T-cell (primary cell): ENCODE measurements around the gene AP2A2. TPM values are rescaled to one million over a fixed set of nuclear protein-coding genes. Genes with fewer than 3 reads are reported as not detected.

Experiments used
- ATAC-seq, 4 experiments: fragments of 200-7000 bp in 3 of 4; fragments of 150-1000 bp in 1 of 4; cut with Tn5 transposase; replicated peaks in 1 of 4; 1 replicate in 3 of 4; 2 replicates in 1 of 4; pipeline ENCODE4 v1.10.0; 2021; ENCODE audit warnings: moderate library complexity in 3 of 4, mild to moderate bottlenecking in 2 of 4, moderate number of reproducible peaks in 1 of 4
- CTCF ChIA-PET, 2 donors: fragments of 300-600 bp; sonication (Branson Sonifier 250); formaldehyde crosslinking; loops; one replicate each; lab custom pipeline; 2022; ENCODE audit warnings: antibody characterized with exemption in 2 of 2; lab: Charles Lee
- POLR2A ChIA-PET, 2 donors: fragments of 300-600 bp; sonication (Branson Sonifier 250); formaldehyde crosslinking; loops; one replicate each; lab custom pipeline; 2022; ENCODE audit warnings: antibody characterized with exemption in 2 of 2; lab: Charles Lee
- DNase-seq, 35 experiments: peaks; one replicate each; pipeline versions ENCODE4 v3.0.0 to v3.0.0-alpha.2; 2013 to 2023
- H3K27ac ChIP-seq: one replicate; pipeline ENCODE4 v1.5.1; 2013; ENCODE audit warnings: low read length
- H3K27me3 ChIP-seq, 2 experiments: replicated peaks in 1 of 2; 1 replicate in 1 of 2; 2 replicates in 1 of 2; pipeline versions ENCODE4 v1.6.1 to v1.7.0; 2013; ENCODE audit warnings: low read length in 1 of 2, mixed read lengths in 1 of 2; ENCODE audit not compliant: control insufficient read depth in 2 of 2, insufficient read depth in 2 of 2; ENCODE audit errors: extremely low read depth in 1 of 2
- H3K36me3 ChIP-seq, 2 donors: 1 replicate in 1 of 2; 2 replicates in 1 of 2; pipeline versions ENCODE4 v1.6.1 to v1.7.0; 2013; ENCODE audit warnings: low read length in 1 of 2; ENCODE audit not compliant: control insufficient read depth in 2 of 2, insufficient read depth in 1 of 2; ENCODE audit errors: extremely low read depth in 1 of 2
- H3K4me1 ChIP-seq, 2 experiments: 1 replicate in 1 of 2; 2 replicates in 1 of 2; pipeline versions ENCODE4 v1.6.1 to v1.7.0; 2013; ENCODE audit warnings: low read length in 2 of 2, mixed read lengths in 1 of 2; ENCODE audit not compliant: insufficient read depth in 2 of 2, control insufficient read depth in 1 of 2; ENCODE audit errors: extremely low read depth in 1 of 2
- H3K4me3 ChIP-seq, 2 donors: 1 replicate in 1 of 2; 2 replicates in 1 of 2; pipeline versions ENCODE4 v1.5.1 to v1.7.0; 2013; ENCODE audit warnings: mild to moderate bottlenecking in 2 of 2, low read length in 1 of 2, moderate library complexity in 1 of 2; ENCODE audit not compliant: control insufficient read depth in 1 of 2; ENCODE audit errors: extremely low read depth in 1 of 2
- H3K9me3 ChIP-seq: 2 replicates; pipeline ENCODE4 v1.7.0; 2013
- H3K27ac Mint-ChIP-seq, 2 donors: one replicate each; pipeline ENCODE4 v1.8.0; 2020 to 2021; ENCODE audit warnings: mild to moderate bottlenecking in 2 of 2, mixed read lengths in 2 of 2
- H3K27me3 Mint-ChIP-seq, 2 donors: one replicate each; pipeline ENCODE4 v1.8.0; 2021 to 2022; ENCODE audit warnings: mixed read lengths in 2 of 2
- H3K36me3 Mint-ChIP-seq: one replicate; pipeline ENCODE4 v1.8.0; 2021; ENCODE audit warnings: mixed read lengths
- H3K4me1 Mint-ChIP-seq, 3 donors: one replicate each; pipeline ENCODE4 v1.8.0; 2020 to 2022; ENCODE audit warnings: mixed read lengths in 3 of 3, mild to moderate bottlenecking in 1 of 3
- H3K4me3 Mint-ChIP-seq, 3 donors: one replicate each; pipeline ENCODE4 v1.8.0; 2020 to 2022; ENCODE audit warnings: mild to moderate bottlenecking in 3 of 3, mixed read lengths in 3 of 3, moderate library complexity in 3 of 3
- H3K9me3 Mint-ChIP-seq, 3 donors: one replicate each; pipeline ENCODE4 v1.8.0; 2020 to 2022; ENCODE audit warnings: mixed read lengths in 3 of 3
- WGBS: methylation state at CpG from one replicate; pipeline ENCODE4 v1.1.5; 2013; ENCODE audit warnings: missing lambda C conversion rate; ENCODE audit not compliant: insufficient coverage; 5-methylcytosine and 5-hydroxymethylcytosine counted together
- total RNA-seq, 35 experiments: library from RNA in 6 of 35; stranded (reverse) in 6 of 35; fragments of 120-200 nt in 1 of 35; gene quantifications; one replicate each; pipeline versions ENCODE4 v1.2.1 to v1.2.4 and lab custom pipeline; 2013 to 2026

The AP2A2 gene
- total RNA-seq, 5 donors from 2014 or later (not counting 1 experiment from before 2014, with no cell fraction given), result 59.6 to 85.3 (median 70.8) TPM

- no peak for DNase-seq
- Histone ChIP-seq H3K27ac (no peak overlapping the region), H3K4me1 (peaks cover 0 to 14% of the 10 kb centered on the region in 2 experiments), H3K4me3 (no peak overlapping the region), H3K27me3 (no peaks in the 10 kb centered on the region), H3K36me3 (peaks cover 0 to 2% of the 10 kb centered on the region in 2 donors), H3K9me3 (no peaks in the 10 kb centered on the region)
- ChIA-PET POLR2A (no interaction called here), CTCF (no interaction called here)
- ATAC-seq, result no peak
- H3K27me3 Mint-ChIP-seq, result no peaks in the 10 kb centered on the region
- WGBS, result 95% methylated on average over 17 of the region's 19 CpGs
- H3K9me3 Mint-ChIP-seq, result peaks cover 0 to 7% (median 0%) of the 10 kb centered on the region in 3 donors
- H3K27ac Mint-ChIP-seq, result no peak overlapping the region
- no peak overlapping the region for H3K4me3 Mint-ChIP-seq
- H3K4me1 Mint-ChIP-seq, result peaks cover 18 to 26% (median 26%) of the 10 kb centered on the region in 3 donors
- H3K36me3 Mint-ChIP-seq, result peaks cover 20% of the 10 kb centered on the region
Observed at GRCh38 chr11:1020211-1020905, 94.7 kb downstream of the AP2A2 start.

- Mint-ChIP-seq H3K4me3 (no peak overlapping the region), H3K27ac (no peak overlapping the region), H3K9me3 (peaks cover 0 to 4% (median 0%) of the 10 kb centered on the region in 3 donors), H3K27me3 (no peaks in the 10 kb centered on the region), H3K4me1 (peaks cover 8 to 11% (median 9%) of the 10 kb centered on the region in 3 donors), H3K36me3 (peaks cover 10% of the 10 kb centered on the region)
- H3K36me3 ChIP-seq, result no peaks in the 10 kb centered on the region
- H3K9me3 ChIP-seq, result no peaks in the 10 kb centered on the region
- no peak overlapping the region for H3K27ac ChIP-seq
- DNase-seq (no peak), ATAC-seq (no peak)
- 100% methylated on average over 4 of the region's 7 CpGs for WGBS
- no peaks in the 10 kb centered on the region for H3K27me3 ChIP-seq
- H3K4me3 ChIP-seq, result no peak overlapping the region
- ChIA-PET POLR2A (no interaction called here), CTCF (no interaction called here)
- H3K4me1 ChIP-seq, result peaks cover 0 to 3% of the 10 kb centered on the region in 2 experiments
Observed at GRCh38 chr11:1022411-1022810, 96.7 kb downstream of the AP2A2 start.

GRCh38 chr11:1022908-1023810 is 97.5 kb downstream of the AP2A2 start:
- H3K9me3 Mint-ChIP-seq, result no peaks in the 10 kb centered on the region
- no peak for ATAC-seq

GRCh38 chr11:1023811-1024596 is 98.3 kb downstream of the AP2A2 start:
- ChIA-PET CTCF (no interaction called here), POLR2A (no interaction called here)
- H3K27ac ChIP-seq, result no peak overlapping the region
- DNase-seq (no peak), ATAC-seq (no peak)
- H3K36me3 Mint-ChIP-seq, result peaks cover 7% of the 10 kb centered on the region
- H3K27me3 ChIP-seq, result no peaks in the 10 kb centered on the region
- no peaks in the 10 kb centered on the region for H3K4me1 Mint-ChIP-seq
- no peaks in the 10 kb centered on the region for H3K4me1 ChIP-seq
- no peaks in the 10 kb centered on the region for H3K36me3 ChIP-seq
- H3K27ac Mint-ChIP-seq, result no peak overlapping the region
- H3K9me3 ChIP-seq, result no peaks in the 10 kb centered on the region
- no peak overlapping the region for H3K4me3 ChIP-seq
- no peaks in the 10 kb centered on the region for H3K27me3 Mint-ChIP-seq
- 94% methylated on average over 45 of the region's 50 CpGs for WGBS
- H3K9me3 Mint-ChIP-seq, result no peaks in the 10 kb centered on the region
- H3K4me3 Mint-ChIP-seq, result no peak overlapping the region

More at GRCh38 chr11:1022908-1023810, 97.5 kb downstream of the AP2A2 start:
- no peaks in the 10 kb centered on the region for H3K4me1 ChIP-seq
- POLR2A ChIA-PET, result no interaction called here
- no peak overlapping the region for H3K27ac ChIP-seq
- no peaks in the 10 kb centered on the region for H3K27me3 Mint-ChIP-seq
- DNase-seq, result no peak
- 95% methylated on average over 28 of the region's 28 CpGs for WGBS
- CTCF ChIA-PET, result no interaction called here
- H3K4me3 ChIP-seq, result no peak overlapping the region
- H3K27ac Mint-ChIP-seq, result no peak overlapping the region
- peaks cover 7% of the 10 kb centered on the region for H3K36me3 Mint-ChIP-seq
- peaks cover 1 to 3% (median 2%) of the 10 kb centered on the region in 3 donors for H3K4me1 Mint-ChIP-seq
- H3K9me3 ChIP-seq, result no peaks in the 10 kb centered on the region
- no peak overlapping the region for H3K4me3 Mint-ChIP-seq
- no peaks in the 10 kb centered on the region for H3K36me3 ChIP-seq
- H3K27me3 ChIP-seq, result no peaks in the 10 kb centered on the region

- Mint-ChIP-seq H3K27me3 (no peaks in the 10 kb centered on the region), H3K9me3 (no peaks in the 10 kb centered on the region), H3K4me3 (no peak overlapping the region), H3K27ac (no peak overlapping the region), H3K36me3 (peaks cover 7% of the 10 kb centered on the region), H3K4me1 (no peaks in the 10 kb centered on the region)
- Histone ChIP-seq H3K4me1 (no peaks in the 10 kb centered on the region), H3K27ac (no peak overlapping the region), H3K9me3 (no peaks in the 10 kb centered on the region), H3K27me3 (no peaks in the 10 kb centered on the region), H3K4me3 (no peak overlapping the region), H3K36me3 (no peaks in the 10 kb centered on the region)
- CTCF ChIA-PET, result no interaction called here
- 93% methylated on average over 48 of the region's 48 CpGs for WGBS
- no peak for ATAC-seq
- DNase-seq, result no peak
- POLR2A ChIA-PET, result no interaction called here
Observed at GRCh38 chr11:1024597-1025409, 99.1 kb downstream of the AP2A2 start.
